SK-N-MC (cell line): Measurements from ENCODE around the gene PRRC2B.
A peak's percentile ranks its signal among the peaks of the same experiment; 100 is the strongest.
"Not testable (repeated sequence)": the region's sequence is repeated elsewhere in the genome, so short reads cannot be mapped to it uniquely, and the experiment has no call there.

Source experiments
- DNase-seq: peaks from one replicate; pipeline ENCODE4 v3.0.0-alpha.2; 2011; ENCODE audit warnings: low read depth, low spot score
- H3K27ac ChIP-seq: fragments of 200-600 bp; sonication (generic); 2 replicates; pipeline ENCODE4 v1.5.1; 2016; ENCODE audit warnings: mixed run types
- H3K36me3 ChIP-seq: fragments of 200-600 bp; sonication (generic); 2 replicates; pipeline ENCODE4 v1.6.1; 2017; ENCODE audit warnings: antibody characterized with exemption, low read length, mixed read lengths; ENCODE audit not compliant: insufficient read depth
- H3K4me3 ChIP-seq: fragments of 200-600 bp; sonication (generic); 2 replicates; pipeline ENCODE4 v1.5.1; 2016
- H3K9ac ChIP-seq: fragments of 200-600 bp; sonication (generic); 2 replicates; pipeline ENCODE4 v1.8.0; 2017; ENCODE audit warnings: mixed run types, mixed read lengths; ENCODE audit not compliant: insufficient read length
- H3K9me3 ChIP-seq: fragments of 200-600 bp; sonication (generic); 2 replicates; pipeline ENCODE4 v1.6.1; 2017; ENCODE audit warnings: low read depth, mild to moderate bottlenecking, antibody characterized with exemption, low read length, moderate library complexity, mixed read lengths
- EZH2 ChIP-seq: fragments of 200-600 bp; sonication (generic); IDR thresholded peaks from one replicate; pipeline ENCODE4 v1.6.1; 2017; ENCODE audit warnings: antibody characterized with exemption
- FOXP2 ChIP-seq: optimal IDR thresholded peaks from 2 replicates; pipeline ENCODE3; 2011; ENCODE audit warnings: mild to moderate bottlenecking, moderate library complexity; ENCODE audit not compliant: insufficient read depth; ENCODE audit errors: extremely low read length, control extremely low read depth
- POLR2AphosphoS5 ChIP-seq: IDR thresholded peaks from 2 replicates; pipeline ENCODE4 v1.6.1; 2012; ENCODE audit warnings: mild to moderate bottlenecking, low read depth, low read length, borderline replicate concordance

PRRC2B gene

DNA sequence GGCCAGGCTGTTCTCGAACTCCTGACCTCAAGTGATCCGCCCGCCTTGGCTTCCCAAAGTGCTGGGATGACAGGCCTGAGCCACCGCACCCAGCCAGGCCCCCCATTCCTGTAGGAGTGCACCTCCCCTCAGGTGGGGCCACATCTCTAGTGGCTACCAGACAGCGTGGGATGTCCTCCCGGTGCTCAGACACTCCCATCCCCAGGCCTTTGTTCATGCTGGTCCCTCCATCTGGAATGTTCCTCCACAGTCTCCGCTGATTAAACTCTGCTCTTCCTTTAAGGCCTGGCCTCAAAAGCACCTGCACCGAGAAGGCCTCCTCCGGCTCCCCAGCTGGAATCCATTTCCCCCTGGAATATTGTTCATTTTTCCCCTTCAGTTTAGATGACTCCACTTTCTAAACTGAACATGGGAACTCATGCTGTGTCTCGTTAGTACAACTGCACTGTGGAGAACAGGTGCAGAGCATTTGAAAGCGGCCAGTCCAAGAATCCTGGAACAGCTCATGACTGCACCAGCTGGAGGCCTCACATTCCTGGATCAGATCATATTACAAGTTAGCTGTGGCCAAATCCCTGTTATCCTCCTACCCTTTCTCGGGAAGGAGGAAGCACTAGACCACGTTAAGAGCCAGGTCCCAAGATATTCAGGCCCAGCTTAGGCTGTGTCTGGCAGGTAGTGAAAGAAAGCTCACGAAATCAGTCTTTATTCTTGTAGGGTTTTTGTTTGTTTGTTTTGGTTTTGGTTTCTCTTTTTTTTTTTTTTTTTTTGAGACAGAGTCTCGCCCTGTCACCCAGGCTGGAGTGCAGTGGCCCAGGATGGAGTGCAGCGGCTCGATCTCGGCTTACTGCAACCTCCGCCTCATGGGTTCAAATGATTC is 10.8 kb upstream of the PRRC2B start:
- DNase-seq: no peak
- TF ChIP-seq POLR2AphosphoS5 (no peak), FOXP2 (no peak), EZH2 (no peak)
- Histone ChIP-seq H3K36me3 (no peaks in the 10 kb centered on the region), H3K4me3 (no peak overlapping the region; the same call in 1 of the 2 replicates), H3K27ac (peak overlapping the region; percentile 76), H3K9ac (peak overlapping the region; percentile 45), H3K9me3 (no peaks in the 10 kb centered on the region)

- H3K9me3 ChIP-seq: no peaks in the 10 kb centered on the region
- no peaks in the 10 kb centered on the region for H3K36me3 ChIP-seq
- TF ChIP-seq EZH2: no peak
- TF ChIP-seq FOXP2: no peak
- no peak for TF ChIP-seq POLR2AphosphoS5
- no peak for DNase-seq
- H3K27ac ChIP-seq: no peak overlapping the region
- H3K4me3 ChIP-seq: no peak overlapping the region
- H3K9ac ChIP-seq: no peak overlapping the region
These were observed 8.6 kb upstream of the PRRC2B start for GRCh38 chr9:131385296-131385695.

- no peak overlapping the region for H3K4me3 ChIP-seq
These were observed 7.6 kb upstream of the PRRC2B start for GRCh38 chr9:131386281-131386680.

DNA sequence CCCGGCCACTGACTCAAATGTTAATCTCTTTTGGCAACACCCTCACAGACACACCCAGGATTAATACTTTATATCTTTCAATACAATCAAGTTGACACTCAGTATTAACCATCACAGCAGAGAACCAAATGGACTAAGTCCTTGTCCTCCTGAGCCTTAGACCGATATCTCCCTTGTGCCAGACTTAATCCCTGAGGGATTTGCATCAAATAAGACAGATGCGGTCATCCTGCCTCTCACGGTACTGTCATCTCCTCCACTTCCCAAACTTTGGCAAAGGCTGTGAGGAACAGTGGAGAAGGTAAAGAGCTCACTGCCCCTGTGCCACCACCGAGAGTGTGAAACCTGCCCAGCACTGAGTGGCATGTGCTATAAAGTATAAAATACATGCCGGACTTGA is 6.5 kb upstream of the PRRC2B start:
- Histone ChIP-seq H3K4me3 (no peak overlapping the region), H3K9ac (no peak overlapping the region), H3K27ac (no peak overlapping the region), H3K36me3 (no peaks in the 10 kb centered on the region), H3K9me3 (no peaks in the 10 kb centered on the region)
- no peak for DNase-seq
- no peak for TF ChIP-seq EZH2
- no peak for TF ChIP-seq FOXP2
- TF ChIP-seq POLR2AphosphoS5: no peak

More at GRCh38 chr9:131386281-131386680, 7.6 kb upstream of the PRRC2B start:
- Histone ChIP-seq H3K9ac (no peak overlapping the region), H3K9me3 (no peaks in the 10 kb centered on the region), H3K27ac (no peak overlapping the region), H3K36me3 (no peaks in the 10 kb centered on the region)
- TF ChIP-seq POLR2AphosphoS5 (no peak), EZH2 (no peak), FOXP2 (no peak)
- DNase-seq: no peak

DNA sequence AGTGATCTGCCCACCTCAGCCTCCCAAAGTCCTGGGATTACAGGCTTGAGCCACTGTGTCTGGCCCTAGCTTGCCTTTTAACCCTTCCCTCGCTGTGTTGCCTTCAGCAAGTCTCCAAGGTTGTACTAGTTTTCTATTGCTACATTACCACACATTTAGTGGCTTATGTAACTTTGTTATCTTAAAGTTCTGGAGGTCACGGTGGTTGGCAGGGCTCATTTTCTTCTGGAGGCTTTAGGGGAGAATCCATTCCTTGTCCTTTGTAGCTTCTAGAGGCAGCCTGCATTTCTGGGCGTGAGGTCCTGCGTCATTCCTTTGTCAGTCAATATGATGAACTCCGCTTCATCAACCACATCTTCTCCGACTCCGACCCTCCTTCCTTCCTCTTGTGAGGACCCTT is 2.9 kb upstream of the PRRC2B start:
- Histone ChIP-seq H3K36me3 (peaks cover 2% of the 10 kb centered on the region; the same call in 1 of the 2 replicates), H3K9me3 (no peaks in the 10 kb centered on the region), H3K4me3 (no peak overlapping the region), H3K27ac (no peak overlapping the region), H3K9ac (no peak overlapping the region)
- no peak for TF ChIP-seq FOXP2
- no peak for TF ChIP-seq POLR2AphosphoS5
- TF ChIP-seq EZH2: no peak
- DNase-seq: no peak

- H3K9me3 ChIP-seq: no peaks in the 10 kb centered on the region
- H3K9ac ChIP-seq: no peak overlapping the region
- peaks cover 2% of the 10 kb centered on the region; the same call in 1 of the 2 replicates for H3K36me3 ChIP-seq
- DNase-seq: no peak
- no peak overlapping the region for H3K4me3 ChIP-seq
- H3K27ac ChIP-seq: no peak overlapping the region
- no peak for TF ChIP-seq FOXP2
- TF ChIP-seq EZH2: no peak
- TF ChIP-seq POLR2AphosphoS5: no peak
These were observed 2.4 kb upstream of the PRRC2B start for GRCh38 chr9:131391504-131391903.

DNA sequence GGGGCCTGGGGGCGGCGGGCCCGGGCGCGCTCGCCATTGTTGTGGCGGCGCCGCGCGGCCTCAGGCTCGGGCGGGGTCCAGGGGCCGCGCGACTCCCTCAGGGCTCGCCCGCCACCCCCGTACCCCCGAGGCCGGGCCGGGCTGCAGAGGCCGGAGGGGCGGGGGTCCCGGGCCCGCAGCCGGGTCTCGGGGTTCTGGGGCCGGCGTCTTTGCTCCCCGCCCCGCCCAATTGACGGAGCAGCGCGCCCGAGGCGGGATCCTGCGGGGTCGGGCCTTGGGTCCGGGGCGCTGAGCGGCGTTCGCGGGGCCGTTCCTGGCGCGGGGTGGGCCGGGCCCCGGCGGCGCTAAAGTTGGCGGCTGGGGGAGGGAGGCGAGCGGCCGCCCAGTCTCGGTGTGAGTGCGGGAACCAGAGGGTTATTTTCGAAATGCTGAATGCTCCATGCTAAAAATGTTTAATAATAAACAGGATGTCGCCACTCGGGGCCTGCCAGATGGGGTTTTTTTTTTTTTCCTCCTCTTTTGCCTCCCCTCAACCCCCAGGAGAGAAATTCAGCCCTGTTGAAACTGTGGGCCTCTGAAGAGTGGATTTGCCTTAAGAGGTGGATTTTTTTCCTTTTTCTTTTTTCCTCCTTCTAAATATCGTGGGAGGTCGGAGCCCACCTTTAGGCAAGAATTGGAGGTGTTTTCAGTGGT is 724 bp downstream of the PRRC2B start:
- DNase-seq: no peak
- Histone ChIP-seq H3K4me3 (peak overlapping the region; percentile 97), H3K27ac (peak overlapping the region; percentile 94), H3K9ac (peak overlapping the region; percentile 99), H3K36me3 (peaks cover 17% of the 10 kb centered on the region), H3K9me3 (no peaks in the 10 kb centered on the region)
- TF ChIP-seq FOXP2 (no peak), EZH2 (no peak), POLR2AphosphoS5 (no peak)

GRCh38 chr9:131395157-131396098 is 1.5 kb downstream of the PRRC2B start:
- no peaks in the 10 kb centered on the region for H3K9me3 ChIP-seq
- peak overlapping the region; percentile 99 for H3K9ac ChIP-seq
- H3K36me3 ChIP-seq: peaks cover 17% of the 10 kb centered on the region
- TF ChIP-seq FOXP2 (no peak), EZH2 (no peak), POLR2AphosphoS5 (0 out of 2 replicates have a peak, but pooled peaks have one; percentile 7)
- DNase-seq: no peak
- H3K27ac ChIP-seq: peak overlapping the region; percentile 94
- peak overlapping the region; percentile 97 for H3K4me3 ChIP-seq

GRCh38 chr9:131396099-131396479 is 2.2 kb downstream of the PRRC2B start:
- H3K27ac ChIP-seq: 0 out of 2 replicates have a peak overlapping the region, but pooled peaks have one; percentile 31
- H3K4me3 ChIP-seq: peak overlapping the region; percentile 97
- H3K36me3 ChIP-seq: peaks cover 17% of the 10 kb centered on the region

More at GRCh38 chr9:131396099-131396479, 2.2 kb downstream of the PRRC2B start:
- H3K9me3 ChIP-seq, DNase-seq: not testable (repeated sequence)
- H3K9ac ChIP-seq: peak overlapping the region; percentile 99
